Memory B cell (primary cell): Measurements from ENCODE around the gene HSD17B12.

Source experiments
- ATAC-seq: fragments of 150-1000 bp; cut with Tn5 transposase; 2 replicates; pipeline ENCODE4 v1.10.0; 2021; ENCODE audit warnings: low read depth, mild to moderate bottlenecking, moderate library complexity
- DNase-seq, 2 donors: peaks; one replicate each; pipeline ENCODE4 v3.0.0; 2022; ENCODE audit warnings: low spot score in 2 of 2
- H3K27ac Mint-ChIP-seq: one replicate; pipeline ENCODE4 v1.8.0; 2022; ENCODE audit warnings: mild to moderate bottlenecking, moderate library complexity, mixed read lengths
- H3K27me3 Mint-ChIP-seq: one replicate; pipeline ENCODE4 v1.8.0; 2022; ENCODE audit warnings: mixed read lengths
- H3K36me3 Mint-ChIP-seq: one replicate; pipeline ENCODE4 v1.8.0; 2022; ENCODE audit warnings: mild to moderate bottlenecking, mixed read lengths
- H3K4me1 Mint-ChIP-seq: one replicate; pipeline ENCODE4 v1.8.0; 2022; ENCODE audit warnings: mixed read lengths
- H3K4me3 Mint-ChIP-seq: one replicate; pipeline ENCODE4 v1.8.0; 2022; ENCODE audit warnings: mild to moderate bottlenecking, moderate library complexity, mixed read lengths
- H3K9me3 Mint-ChIP-seq: one replicate; pipeline ENCODE4 v1.8.0; 2022; ENCODE audit warnings: mixed read lengths

HSD17B12 gene

DNA sequence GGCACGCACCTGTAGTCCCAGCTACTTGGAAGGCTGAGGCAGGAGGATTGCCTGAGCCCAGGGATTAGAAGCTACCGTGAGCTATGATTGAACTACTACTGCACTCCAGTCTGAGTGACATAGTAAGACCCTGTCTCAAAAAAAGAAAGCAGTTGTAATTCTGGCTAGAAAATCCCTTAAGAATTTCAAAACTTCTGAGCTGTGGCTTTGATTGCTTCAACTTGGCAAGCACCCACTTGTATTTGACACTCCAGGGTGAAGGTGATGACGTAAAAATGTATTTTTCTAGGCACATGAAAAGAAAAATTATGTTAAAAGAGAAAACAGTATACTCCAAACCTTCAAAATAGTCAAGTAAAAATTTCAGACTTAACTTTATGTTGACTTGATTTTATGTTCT lies 176.5 kb downstream of the HSD17B12 start:
- ATAC-seq (no peak), DNase-seq (no peak)
- Mint-ChIP-seq H3K27me3 (no peaks in the 10 kb centered on the region), H3K4me3 (no peak overlapping the region), H3K4me1 (no peaks in the 10 kb centered on the region), H3K9me3 (peaks cover 6% of the 10 kb centered on the region), H3K27ac (no peak overlapping the region), H3K36me3 (peaks cover 6% of the 10 kb centered on the region)

DNA sequence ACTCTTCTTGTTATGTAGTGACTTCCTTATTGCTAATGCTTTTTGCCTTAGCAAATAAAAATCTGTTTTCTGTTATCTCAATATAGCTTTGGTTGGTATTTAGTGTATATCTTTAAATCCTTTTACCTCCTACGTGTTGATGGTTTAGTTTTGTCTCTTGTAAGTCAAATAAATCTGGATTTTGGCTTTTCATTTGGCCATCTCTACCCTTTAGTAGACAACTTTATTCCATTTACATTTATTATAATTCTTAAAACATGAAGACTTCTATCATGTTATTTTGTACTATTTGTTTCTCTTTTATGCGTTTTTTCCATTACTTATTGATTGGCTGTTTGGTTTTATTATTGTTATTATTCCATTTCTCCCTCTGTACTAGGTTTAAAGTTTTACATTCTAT lies 180.6 kb downstream of the HSD17B12 start:
- H3K4me3 Mint-ChIP-seq: no peak overlapping the region
- H3K27ac Mint-ChIP-seq: no peak overlapping the region
- no peaks in the 10 kb centered on the region for H3K4me1 Mint-ChIP-seq
- no peaks in the 10 kb centered on the region for H3K27me3 Mint-ChIP-seq
- H3K9me3 Mint-ChIP-seq: peaks cover 7% of the 10 kb centered on the region
- ATAC-seq (no peak), DNase-seq (no peak)
- H3K36me3 Mint-ChIP-seq: peaks cover 5% of the 10 kb centered on the region

DNA sequence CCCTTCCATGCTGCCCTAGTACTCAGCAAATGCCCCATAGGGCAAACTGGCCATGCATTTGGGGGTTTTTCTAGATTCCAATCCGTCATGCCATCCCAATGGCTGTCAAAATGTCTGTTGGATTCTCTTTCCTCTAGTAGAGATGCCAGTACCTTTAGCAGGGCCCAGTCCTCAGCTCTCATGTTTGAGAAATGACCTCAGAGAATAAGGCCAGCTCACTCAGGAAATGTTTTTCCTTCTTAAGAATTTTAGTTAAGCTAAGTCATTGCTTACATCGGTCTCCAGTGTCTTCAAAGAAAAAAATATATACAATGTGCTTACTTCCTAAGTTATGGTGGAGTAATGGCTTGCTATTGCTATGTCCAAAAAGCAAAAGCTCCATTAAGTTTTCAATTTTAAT lies 186.0 kb downstream of the HSD17B12 start:
- Mint-ChIP-seq H3K36me3 (peaks cover 4% of the 10 kb centered on the region), H3K4me3 (no peak overlapping the region), H3K4me1 (no peaks in the 10 kb centered on the region), H3K27ac (no peak overlapping the region), H3K9me3 (peaks cover 4% of the 10 kb centered on the region), H3K27me3 (peaks cover 17% of the 10 kb centered on the region)
- DNase-seq (no peak), ATAC-seq (no peak)

DNA sequence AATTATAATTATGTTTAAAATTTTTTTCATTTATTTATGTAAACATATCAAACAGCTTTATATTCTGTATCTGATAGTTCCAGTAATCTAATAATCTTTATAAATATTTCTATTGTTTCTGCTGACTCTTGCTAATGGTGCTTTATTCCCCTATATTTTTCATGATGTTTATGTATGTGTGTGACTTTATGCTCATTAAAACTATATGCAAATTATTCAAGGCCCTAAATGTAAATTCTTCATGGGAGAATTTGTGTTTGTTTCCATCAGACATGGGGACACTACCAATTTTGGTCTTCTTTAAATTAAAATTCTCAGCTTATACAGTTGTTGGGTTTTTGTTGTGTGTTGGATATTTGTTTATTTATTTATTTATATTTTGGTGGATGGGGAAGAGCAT lies 186.4 kb downstream of the HSD17B12 start:
- ATAC-seq: no peak
- Mint-ChIP-seq H3K36me3 (peaks cover 4% of the 10 kb centered on the region), H3K27me3 (peaks cover 20% of the 10 kb centered on the region), H3K4me1 (no peaks in the 10 kb centered on the region), H3K9me3 (peaks cover 4% of the 10 kb centered on the region), H3K27ac (no peak overlapping the region), H3K4me3 (no peak overlapping the region)
- DNase-seq: no peak

DNA sequence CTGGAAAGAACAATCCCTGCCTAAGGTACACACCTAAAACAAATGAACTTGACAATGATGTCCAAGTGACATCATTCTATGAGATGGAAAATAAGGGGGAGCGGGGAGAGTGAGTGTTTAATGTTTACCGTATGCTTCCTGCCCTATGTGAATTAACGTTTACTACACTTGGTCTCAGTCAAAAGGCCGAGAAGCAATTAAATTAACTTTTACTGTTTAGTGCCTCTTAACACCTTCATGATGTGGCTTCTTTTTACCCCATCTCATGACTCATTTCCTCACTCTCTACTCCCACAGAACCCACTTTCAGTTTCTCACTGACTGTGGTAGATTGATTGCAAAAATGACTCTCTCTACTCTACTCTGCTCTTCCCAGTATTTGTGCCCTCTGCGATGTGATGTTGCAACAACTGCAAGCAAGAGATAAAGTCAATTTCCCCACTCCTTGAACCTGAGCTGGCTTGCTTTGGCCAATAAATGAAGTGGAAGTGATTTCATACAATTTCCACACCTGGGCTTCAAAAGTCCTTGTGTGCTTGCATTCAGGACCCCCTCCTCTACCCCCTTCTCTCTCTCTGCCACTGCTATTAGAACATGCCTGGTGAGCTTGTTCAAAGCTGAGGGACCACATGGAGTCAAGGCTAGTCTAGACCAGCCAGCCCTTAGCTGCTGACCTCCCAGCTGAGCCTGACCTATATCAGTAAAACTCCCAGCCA lies 188.5 kb downstream of the HSD17B12 start:
- peak; percentile 60 for ATAC-seq
- no peak for DNase-seq
- peaks cover 24% of the 10 kb centered on the region for H3K27me3 Mint-ChIP-seq
- H3K36me3 Mint-ChIP-seq: peaks cover 2% of the 10 kb centered on the region
- H3K27ac Mint-ChIP-seq: no peak overlapping the region
- peaks cover 3% of the 10 kb centered on the region for H3K9me3 Mint-ChIP-seq
- H3K4me1 Mint-ChIP-seq: no peaks in the 10 kb centered on the region
- H3K4me3 Mint-ChIP-seq: no peak overlapping the region

DNA sequence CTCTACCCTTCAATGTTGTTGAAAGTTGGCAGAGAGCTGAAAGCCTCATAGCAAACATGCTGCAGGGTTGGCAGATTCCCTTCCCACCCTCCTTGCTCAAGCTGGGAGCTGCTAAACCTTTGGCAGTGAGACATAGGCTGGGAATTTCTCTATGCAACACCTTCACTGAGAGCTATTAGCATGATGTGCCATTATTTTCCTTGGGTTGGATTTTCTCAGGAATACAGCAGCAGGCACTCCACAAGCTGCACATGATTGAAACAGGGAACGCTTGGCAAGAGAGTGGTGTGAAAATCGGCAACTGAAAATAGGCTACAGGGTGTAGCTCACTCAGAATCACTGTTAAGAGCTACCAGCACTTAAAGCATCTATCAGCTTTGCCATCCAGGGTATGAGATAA lies 190.5 kb downstream of the HSD17B12 start:
- Mint-ChIP-seq H3K36me3 (peaks cover 2% of the 10 kb centered on the region), H3K27me3 (peaks cover 28% of the 10 kb centered on the region), H3K9me3 (peaks cover 3% of the 10 kb centered on the region), H3K27ac (no peak overlapping the region), H3K4me3 (no peak overlapping the region), H3K4me1 (no peaks in the 10 kb centered on the region)
- ATAC-seq: no peak
- no peak for DNase-seq

DNA sequence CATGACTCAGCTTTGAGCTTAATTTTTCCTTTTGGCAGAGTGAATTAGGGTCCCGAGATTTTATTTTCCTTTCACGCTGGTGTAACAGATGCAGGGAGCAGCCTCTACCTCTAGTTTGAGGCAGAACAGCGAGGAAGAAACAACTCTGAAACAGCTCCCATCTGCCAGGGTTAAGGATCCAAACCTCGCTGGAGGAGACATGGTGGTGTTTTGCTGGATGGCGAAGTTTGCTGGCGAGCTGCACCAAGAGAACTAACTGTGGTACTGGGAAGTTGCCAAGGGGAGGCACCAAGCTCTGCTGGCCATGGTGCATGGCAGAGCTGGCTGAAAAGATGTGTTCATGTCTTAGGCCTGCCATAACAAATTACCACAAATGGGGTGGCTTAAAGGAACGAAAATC lies 192.5 kb downstream of the HSD17B12 start:
- H3K9me3 Mint-ChIP-seq: no peaks in the 10 kb centered on the region
- H3K4me3 Mint-ChIP-seq: no peak overlapping the region
- ATAC-seq (no peak), DNase-seq (no peak)
- H3K27ac Mint-ChIP-seq: no peak overlapping the region
- peaks cover 27% of the 10 kb centered on the region for H3K27me3 Mint-ChIP-seq
- H3K36me3 Mint-ChIP-seq: no peaks in the 10 kb centered on the region
- no peaks in the 10 kb centered on the region for H3K4me1 Mint-ChIP-seq

DNA sequence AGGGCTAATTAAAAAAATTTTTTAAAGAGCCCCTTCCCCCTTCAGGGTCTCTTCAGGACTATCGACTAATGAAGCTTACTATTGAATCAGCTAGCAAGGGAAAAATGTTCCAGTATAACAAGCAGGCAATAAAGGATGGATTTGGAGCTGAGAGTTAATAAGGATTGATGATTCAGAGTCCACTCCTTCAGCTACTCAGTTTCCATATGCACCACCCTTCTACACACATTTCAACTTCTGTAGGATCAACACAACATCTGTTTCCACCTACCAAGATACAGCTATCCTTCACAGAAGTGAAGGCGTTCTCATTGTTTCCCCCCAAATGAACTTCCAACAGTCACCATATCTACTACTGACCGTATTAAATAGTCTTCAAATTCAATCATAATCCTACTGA lies 193.5 kb downstream of the HSD17B12 start:
- H3K4me1 Mint-ChIP-seq: no peaks in the 10 kb centered on the region
- no peak for ATAC-seq
- peaks cover 3% of the 10 kb centered on the region for H3K36me3 Mint-ChIP-seq
- peaks cover 29% of the 10 kb centered on the region for H3K27me3 Mint-ChIP-seq
- H3K4me3 Mint-ChIP-seq: no peak overlapping the region
- H3K9me3 Mint-ChIP-seq: no peaks in the 10 kb centered on the region
- DNase-seq: no peak
- no peak overlapping the region for H3K27ac Mint-ChIP-seq

DNA sequence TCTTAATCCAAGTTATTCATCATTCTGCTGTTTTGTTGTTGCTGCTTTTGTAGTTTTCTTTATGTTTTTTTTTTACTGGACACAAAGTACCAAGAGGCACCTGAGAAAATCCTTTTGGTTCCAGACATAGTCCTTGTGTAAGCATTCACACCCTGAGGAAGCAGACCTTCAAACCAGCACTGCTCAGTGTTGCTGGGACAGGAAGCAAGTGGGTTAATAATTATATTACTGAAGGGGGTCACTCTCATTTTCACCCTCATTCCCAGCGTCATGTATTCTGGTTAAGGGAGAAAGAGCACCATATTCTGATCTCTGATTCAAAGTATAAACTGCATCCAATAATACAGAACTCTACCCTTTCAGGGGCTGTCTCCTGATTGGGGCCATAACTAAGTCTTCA lies 194.2 kb downstream of the HSD17B12 start:
- DNase-seq: no peak
- H3K36me3 Mint-ChIP-seq: peaks cover 3% of the 10 kb centered on the region
- peaks cover 24% of the 10 kb centered on the region for H3K27me3 Mint-ChIP-seq
- H3K27ac Mint-ChIP-seq: no peak overlapping the region
- no peaks in the 10 kb centered on the region for H3K4me1 Mint-ChIP-seq
- no peak overlapping the region for H3K4me3 Mint-ChIP-seq
- no peak for ATAC-seq
- no peaks in the 10 kb centered on the region for H3K9me3 Mint-ChIP-seq

DNA sequence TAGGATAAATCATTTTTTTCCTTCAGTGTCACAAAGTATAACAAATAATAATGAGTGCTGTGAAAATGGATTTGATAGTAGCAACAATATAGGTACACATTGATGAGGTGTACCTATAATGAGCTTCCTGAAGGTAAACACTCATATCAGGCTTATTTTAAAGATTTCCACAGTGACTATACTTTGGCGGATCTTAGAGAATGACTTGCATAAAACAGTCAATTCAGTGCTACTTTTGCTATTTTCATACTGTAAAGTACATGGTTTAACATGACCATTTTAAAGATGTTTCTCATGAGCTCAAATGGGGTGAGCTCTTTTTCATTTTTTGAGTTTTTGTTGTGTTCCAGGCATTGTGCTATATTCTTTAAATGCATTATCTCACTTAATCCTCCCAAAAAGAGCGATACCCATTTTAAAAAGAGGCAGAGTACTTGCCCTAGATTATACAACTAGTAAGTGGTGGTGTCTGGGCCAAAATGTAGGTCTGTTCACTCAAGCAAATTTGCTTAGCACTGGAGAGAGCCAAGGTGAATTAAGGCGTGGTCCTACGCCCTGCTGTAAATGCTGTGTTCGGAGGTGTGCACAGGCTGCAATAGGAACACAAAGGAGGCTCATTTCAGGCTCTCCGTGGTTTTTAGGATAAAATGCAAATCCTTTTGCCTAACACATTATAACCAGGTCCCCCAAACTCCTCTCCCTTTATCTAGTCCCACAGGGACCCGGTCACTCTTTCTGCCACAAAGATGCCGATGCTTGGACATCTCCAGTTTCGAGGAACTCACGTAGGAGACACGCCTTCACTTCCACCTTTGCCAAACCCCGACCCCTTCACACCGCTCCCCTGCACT lies 199.5 kb downstream of the HSD17B12 start:
- Mint-ChIP-seq H3K4me1 (peaks cover 10% of the 10 kb centered on the region), H3K4me3 (peak overlapping the region; percentile 87), H3K36me3 (peaks cover 19% of the 10 kb centered on the region), H3K9me3 (peaks cover 2% of the 10 kb centered on the region), H3K27me3 (peaks cover 13% of the 10 kb centered on the region), H3K27ac (peak overlapping the region; percentile 78)
- ATAC-seq: peak; percentile 4
- DNase-seq: no peak

DNA sequence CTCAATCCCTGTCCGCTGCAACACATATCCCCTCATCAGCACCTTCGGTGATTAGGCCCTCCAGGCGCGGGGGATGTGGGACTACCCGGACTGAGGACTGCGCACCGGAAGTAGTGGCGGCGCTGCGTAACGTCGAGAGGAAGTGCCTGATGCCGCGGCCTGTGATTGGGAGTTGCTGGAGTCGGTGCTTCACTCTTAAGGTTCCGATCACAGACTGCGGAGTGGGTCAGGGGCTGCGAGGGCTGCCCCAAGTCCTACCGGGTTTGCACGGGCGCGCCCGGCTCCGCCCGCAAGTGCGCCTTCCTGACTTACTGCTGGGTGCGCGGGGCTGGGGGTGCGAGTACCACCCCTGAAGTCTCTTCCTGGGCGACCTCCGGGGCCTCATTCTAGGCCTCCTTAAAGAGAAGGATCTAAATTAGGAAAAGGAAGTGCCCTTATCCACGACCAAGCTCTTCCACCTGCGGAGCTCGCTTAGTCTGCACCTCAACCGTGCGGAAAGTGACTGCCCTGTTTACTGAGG lies 200.2 kb downstream of the HSD17B12 start, which contains the start of gene ALKBH3:
ALKBH3 (plus strand) TSS at position 192 of the 520 bp plus-strand sequence. CDS start 1,822 bp downstream, outside the sequence.
- Mint-ChIP-seq H3K27me3 (peaks cover 9% of the 10 kb centered on the region), H3K9me3 (peaks cover 2% of the 10 kb centered on the region), H3K4me1 (peaks cover 10% of the 10 kb centered on the region), H3K27ac (peak within 1 kb of the TSS; percentile 78), H3K36me3 (peaks cover 24% of the 10 kb centered on the region), H3K4me3 (peak within 1 kb of the TSS; percentile 87)
- DNase-seq: peak; percentile 88 to 91
- peak; percentile 98 for ATAC-seq

DNA sequence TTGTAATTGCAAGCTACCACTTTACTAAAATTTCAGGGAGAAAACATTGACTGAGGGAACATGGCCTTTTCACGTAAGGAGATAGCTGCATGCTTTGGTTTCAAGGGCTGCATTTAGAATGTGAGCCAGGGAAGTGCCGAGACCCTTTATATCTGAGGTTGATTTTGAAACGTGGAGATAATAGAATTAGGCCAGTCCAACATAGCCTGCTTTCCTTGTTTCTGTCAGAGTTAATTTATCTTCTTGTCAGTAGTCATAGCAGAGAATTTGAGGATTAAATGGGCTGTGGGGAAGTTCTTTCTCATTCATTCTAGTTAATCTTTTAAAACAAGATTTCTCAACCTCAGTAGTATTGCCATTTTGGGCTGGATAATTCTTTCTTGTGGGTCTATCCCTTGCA lies 212.3 kb downstream of the HSD17B12 start:
- Mint-ChIP-seq H3K4me3 (no peak overlapping the region), H3K4me1 (peaks cover 7% of the 10 kb centered on the region), H3K36me3 (peaks cover 49% of the 10 kb centered on the region), H3K27me3 (no peaks in the 10 kb centered on the region), H3K27ac (no peak overlapping the region), H3K9me3 (no peaks in the 10 kb centered on the region)
- ATAC-seq (no peak), DNase-seq (no peak)

DNA sequence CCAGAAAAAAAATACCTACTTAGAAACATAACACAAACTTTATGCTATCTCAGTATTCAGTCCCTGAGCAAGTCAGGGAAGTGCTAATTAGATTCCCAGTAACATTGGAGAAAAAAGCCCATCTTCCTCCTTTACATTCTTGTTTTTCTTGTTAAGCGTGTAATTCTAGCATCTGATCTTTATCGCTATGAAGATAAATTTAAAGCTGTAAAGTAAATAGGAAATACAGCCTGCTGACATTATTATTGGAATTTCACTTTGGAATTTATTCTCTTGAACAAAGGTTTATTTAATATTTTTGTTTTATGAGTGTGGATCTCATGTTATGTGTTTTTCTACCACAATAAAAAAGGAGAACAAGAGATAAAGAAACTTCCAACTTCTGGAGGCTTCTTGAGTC lies 214.0 kb downstream of the HSD17B12 start:
- DNase-seq: no peak
- Mint-ChIP-seq H3K9me3 (no peaks in the 10 kb centered on the region), H3K4me3 (no peak overlapping the region), H3K4me1 (peaks cover 7% of the 10 kb centered on the region), H3K27ac (no peak overlapping the region), H3K36me3 (peaks cover 59% of the 10 kb centered on the region), H3K27me3 (no peaks in the 10 kb centered on the region)
- ATAC-seq: no peak

DNA sequence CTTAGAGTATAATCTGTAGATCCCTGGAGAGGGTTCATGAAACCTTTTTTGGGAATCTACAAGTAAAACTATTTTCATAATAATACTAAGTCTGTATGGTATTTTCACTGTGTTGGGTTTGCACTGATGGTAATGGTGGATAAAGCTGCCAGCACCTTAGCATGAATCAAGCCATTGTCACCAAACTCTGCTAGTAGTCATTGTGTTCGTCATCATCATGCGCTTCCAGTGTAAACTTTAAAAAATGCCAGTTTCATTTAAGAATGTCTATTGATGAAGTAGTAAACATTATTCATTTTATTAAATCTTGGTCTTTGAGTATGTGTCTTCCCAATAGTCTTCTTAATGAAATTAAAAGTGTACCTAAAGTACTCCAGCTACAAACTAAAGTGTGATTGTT lies 215.1 kb downstream of the HSD17B12 start:
- Mint-ChIP-seq H3K9me3 (no peaks in the 10 kb centered on the region), H3K27ac (no peak overlapping the region), H3K4me3 (no peak overlapping the region), H3K27me3 (no peaks in the 10 kb centered on the region), H3K4me1 (peaks cover 5% of the 10 kb centered on the region), H3K36me3 (peaks cover 50% of the 10 kb centered on the region)
- DNase-seq (no peak), ATAC-seq (no peak)
